ENCODE measurements around the gene EFCAB6. TPM values are rescaled to one million over a fixed set of nuclear protein-coding genes. Genes with fewer than 3 reads are reported as not detected.

Gene EFCAB6
- total RNA-seq, 6 experiments from 2014 or later: 0.29 to 1.5 (median 0.93) TPM

- 84% methylated on average over 3 of the region's 16 CpGs for WGBS (ENCODE audit: insufficient coverage, low coverage, low lambda C conversion rate, missing lambda C conversion rate)
- DNase-seq: no peak
Measured at GRCh38 chr22:43827926-43828724, 16.0 kb upstream of the EFCAB6 start.

GRCh38 chr22:43827003-43827735 lies 15.1 kb upstream of the EFCAB6 start:
- Histone ChIP-seq H3K27me3 (no peaks in the 10 kb centered on the region), H3K9me3 (no peaks in the 10 kb centered on the region), H3K27ac (no peak overlapping the region), H3K36me3 (no peaks in the 10 kb centered on the region), H3K4me1 (peaks cover 0 to 13% (median 6%) of the 10 kb centered on the region in 4 donors), H3K4me3 (no peak overlapping the region)
- intact Hi-C loops (cut with DNase I): loop anchor here in 1 of 2 donors (5.0 kb wide), 1 partner anchor 440 kb away; no protein-coding TSS in a partner anchor
- TF ChIP-seq POLR2A (IDR thresholded peaks at IDR 0.05): no peak
- no peak for TF ChIP-seq CTCF (IDR thresholded peaks at IDR 0.05)
- DNase-seq (no peak), ATAC-seq (no peak)
- WGBS (ENCODE audit: insufficient coverage, low coverage, low lambda C conversion rate, missing lambda C conversion rate): 73% methylated on average over 12 of the region's 13 CpGs

More at GRCh38 chr22:43827926-43828724, 16.0 kb upstream of the EFCAB6 start:
- no peaks in the 10 kb centered on the region for H3K36me3 ChIP-seq
- H3K9me3 ChIP-seq: no peaks in the 10 kb centered on the region
- ATAC-seq: no peak
- no peak overlapping the region for H3K4me3 ChIP-seq
- no peaks in the 10 kb centered on the region for H3K27me3 ChIP-seq
- no peak overlapping the region for H3K27ac ChIP-seq
- peaks cover 0 to 13% (median 4%) of the 10 kb centered on the region in 4 donors for H3K4me1 ChIP-seq
- intact Hi-C loops (cut with DNase I): loop anchor here in 1 of 2 donors (5.0 kb wide), 1 partner anchor 441 kb away; no protein-coding TSS in a partner anchor
- TF ChIP-seq CTCF (IDR thresholded peaks at IDR 0.05) (no peak), POLR2A (IDR thresholded peaks at IDR 0.05) (no peak)

- peaks cover 0 to 13% (median 6%) of the 10 kb centered on the region in 4 donors for H3K4me1 ChIP-seq
- peak; percentile 23 to 57 (median 49) for TF ChIP-seq CTCF (IDR thresholded peaks at IDR 0.05)
- no peak for TF ChIP-seq POLR2A (IDR thresholded peaks at IDR 0.05)
- ATAC-seq (peak; percentile 37 to 53 (median 46)), DNase-seq (peak in 2 of 3 donors; percentile 51 to 61)
- H3K27me3 ChIP-seq: no peaks in the 10 kb centered on the region
- no peaks in the 10 kb centered on the region for H3K9me3 ChIP-seq
- H3K36me3 ChIP-seq: no peaks in the 10 kb centered on the region
- WGBS (ENCODE audit: insufficient coverage, low coverage, low lambda C conversion rate, missing lambda C conversion rate): 35% methylated on average over 11 of the region's 16 CpGs
- intact Hi-C loops (cut with DNase I): loop anchor here in 1 of 2 donors (5.0 kb wide), 1 partner anchor 439 kb away; no protein-coding TSS in a partner anchor
- no peak overlapping the region for H3K27ac ChIP-seq
- H3K4me3 ChIP-seq: no peak overlapping the region
Measured at GRCh38 chr22:43826142-43827002, 14.3 kb upstream of the EFCAB6 start.

GRCh38 chr22:43825651-43826050 lies 13.5 kb upstream of the EFCAB6 start:
- intact Hi-C loops (cut with DNase I): loop anchor here in 1 of 2 donors (5.0 kb wide), 1 partner anchor 438 kb away; no protein-coding TSS in a partner anchor
- no peak overlapping the region for H3K4me3 ChIP-seq
- H3K9me3 ChIP-seq: no peaks in the 10 kb centered on the region
- H3K27ac ChIP-seq: no peak overlapping the region
- DNase-seq (no peak), ATAC-seq (no peak)
- H3K27me3 ChIP-seq: no peaks in the 10 kb centered on the region
- no peak for TF ChIP-seq CTCF (IDR thresholded peaks at IDR 0.05)
- no peak for TF ChIP-seq POLR2A (IDR thresholded peaks at IDR 0.05)
- H3K36me3 ChIP-seq: no peaks in the 10 kb centered on the region
- H3K4me1 ChIP-seq: peaks cover 0 to 18% (median 7%) of the 10 kb centered on the region in 4 donors
- WGBS (ENCODE audit: insufficient coverage, low coverage, low lambda C conversion rate, missing lambda C conversion rate): 80% methylated on average over 9 of the region's 11 CpGs

Data from right lobe of liver (tissue), 6 donors.